OCI-LY7 (cell line): ENCODE results near the gene C10orf62.

Experiments
- CTCF ChIP-seq: fragments of 200-600 bp; sonication (generic); conservative IDR thresholded peaks from 2 replicates; pipeline ENCODE4 v1.5.1; 2014; ENCODE audit warnings: mild to moderate bottlenecking, antibody characterized with exemption, low read length, moderate library complexity, mixed read lengths
- EZH2phosphoT487 ChIP-seq: fragments of 200-600 bp; sonication (generic); IDR thresholded peaks from 2 replicates; pipeline ENCODE4 v1.6.1; 2018; ENCODE audit warnings: low read depth, borderline replicate concordance, mild to moderate bottlenecking, mixed run types, antibody characterized with exemption, low read length, moderate library complexity, mixed read lengths

- TF ChIP-seq CTCF (no peak), EZH2phosphoT487 (no peak)
These were observed 38.7 kb downstream of the C10orf62 start for GRCh38 chr10:97628228-97628627.
